ENCODE results near the gene GGN.

DNA sequence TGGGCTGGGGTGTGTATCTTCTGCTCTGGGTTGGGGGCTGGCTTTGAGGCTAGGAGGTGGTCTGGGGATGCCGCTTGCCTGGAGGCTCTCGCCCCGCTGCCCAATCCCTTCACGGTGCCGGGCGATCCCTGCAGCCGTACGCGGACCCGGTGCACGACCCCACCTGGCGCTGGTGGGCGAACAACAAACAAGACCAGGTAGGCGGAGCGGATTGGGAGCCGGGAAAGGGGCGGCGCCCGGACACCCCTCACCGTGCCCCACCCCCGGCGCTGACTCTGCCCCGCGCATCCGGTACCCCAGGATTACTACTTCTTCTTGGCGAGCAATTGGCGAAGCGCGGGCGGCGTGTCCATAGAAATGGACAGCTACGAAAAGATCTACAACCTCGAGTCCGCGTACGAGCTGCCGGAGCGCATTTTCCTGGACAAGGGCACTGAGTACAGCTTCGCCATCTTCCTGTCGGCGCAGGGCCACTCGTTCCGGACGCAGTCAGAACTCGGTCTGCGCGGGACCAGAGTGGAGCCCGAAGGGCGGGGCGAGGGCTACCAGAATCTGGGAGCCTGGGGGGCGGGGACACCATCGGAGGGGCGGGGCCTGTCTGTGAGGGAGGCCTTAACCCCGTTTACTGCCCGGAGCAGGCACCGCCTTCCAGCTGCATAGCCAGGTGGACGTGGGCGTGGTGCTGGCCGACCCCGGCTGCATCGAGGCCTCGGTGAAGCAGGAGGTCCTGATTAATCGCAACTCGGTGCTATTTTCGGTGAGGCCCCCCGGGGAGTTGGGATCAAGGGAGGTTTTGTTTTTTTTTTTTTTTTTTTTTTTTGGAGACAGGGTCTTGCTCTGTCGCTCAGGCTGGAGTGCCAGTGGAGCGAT lies 25.5 kb downstream of the GGN start:
- TF ChIP-seq, protein P1, sequence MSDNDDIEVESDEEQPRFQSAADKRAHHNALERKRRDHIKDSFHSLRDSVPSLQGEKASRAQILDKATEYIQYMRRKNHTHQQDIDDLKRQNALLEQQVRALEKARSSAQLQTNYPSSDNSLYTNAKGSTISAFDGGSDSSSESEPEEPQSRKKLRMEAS (IDR thresholded peaks at IDR 0.05; ENCODE audit: low read depth): no peak
- TF ChIP-seq, protein P2, sequence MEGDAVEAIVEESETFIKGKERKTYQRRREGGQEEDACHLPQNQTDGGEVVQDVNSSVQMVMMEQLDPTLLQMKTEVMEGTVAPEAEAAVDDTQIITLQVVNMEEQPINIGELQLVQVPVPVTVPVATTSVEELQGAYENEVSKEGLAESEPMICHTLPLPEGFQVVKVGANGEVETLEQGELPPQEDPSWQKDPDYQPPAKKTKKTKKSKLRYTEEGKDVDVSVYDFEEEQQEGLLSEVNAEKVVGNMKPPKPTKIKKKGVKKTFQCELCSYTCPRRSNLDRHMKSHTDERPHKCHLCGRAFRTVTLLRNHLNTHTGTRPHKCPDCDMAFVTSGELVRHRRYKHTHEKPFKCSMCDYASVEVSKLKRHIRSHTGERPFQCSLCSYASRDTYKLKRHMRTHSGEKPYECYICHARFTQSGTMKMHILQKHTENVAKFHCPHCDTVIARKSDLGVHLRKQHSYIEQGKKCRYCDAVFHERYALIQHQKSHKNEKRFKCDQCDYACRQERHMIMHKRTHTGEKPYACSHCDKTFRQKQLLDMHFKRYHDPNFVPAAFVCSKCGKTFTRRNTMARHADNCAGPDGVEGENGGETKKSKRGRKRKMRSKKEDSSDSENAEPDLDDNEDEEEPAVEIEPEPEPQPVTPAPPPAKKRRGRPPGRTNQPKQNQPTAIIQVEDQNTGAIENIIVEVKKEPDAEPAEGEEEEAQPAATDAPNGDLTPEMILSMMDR (IDR thresholded peaks at IDR 0.05): no peak
- TF ChIP-seq, protein P3, sequence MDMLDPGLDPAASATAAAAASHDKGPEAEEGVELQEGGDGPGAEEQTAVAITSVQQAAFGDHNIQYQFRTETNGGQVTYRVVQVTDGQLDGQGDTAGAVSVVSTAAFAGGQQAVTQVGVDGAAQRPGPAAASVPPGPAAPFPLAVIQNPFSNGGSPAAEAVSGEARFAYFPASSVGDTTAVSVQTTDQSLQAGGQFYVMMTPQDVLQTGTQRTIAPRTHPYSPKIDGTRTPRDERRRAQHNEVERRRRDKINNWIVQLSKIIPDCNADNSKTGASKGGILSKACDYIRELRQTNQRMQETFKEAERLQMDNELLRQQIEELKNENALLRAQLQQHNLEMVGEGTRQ (IDR thresholded peaks at IDR 0.05; ENCODE audit: borderline replicate concordance, low read depth, low read length): no peak
- no peak for TF ChIP-seq RAD21 (IDR thresholded peaks at IDR 0.05; ENCODE audit: low read length)

All from SK-N-SH (cell line).